Limb (tissue), 2 donors: ENCODE measurements around the gene PAQR7.

Experiments used
- DNase-seq, 2 donors: peaks; one replicate each; pipeline ENCODE4 v3.0.0-alpha.2; 2016; ENCODE audit errors: extremely low spot score in 2 of 2

PAQR7 gene

GRCh38 chr1:25902462-25902861 lies 27.0 kb upstream of the PAQR7 start:
- no peak for DNase-seq

DNA sequence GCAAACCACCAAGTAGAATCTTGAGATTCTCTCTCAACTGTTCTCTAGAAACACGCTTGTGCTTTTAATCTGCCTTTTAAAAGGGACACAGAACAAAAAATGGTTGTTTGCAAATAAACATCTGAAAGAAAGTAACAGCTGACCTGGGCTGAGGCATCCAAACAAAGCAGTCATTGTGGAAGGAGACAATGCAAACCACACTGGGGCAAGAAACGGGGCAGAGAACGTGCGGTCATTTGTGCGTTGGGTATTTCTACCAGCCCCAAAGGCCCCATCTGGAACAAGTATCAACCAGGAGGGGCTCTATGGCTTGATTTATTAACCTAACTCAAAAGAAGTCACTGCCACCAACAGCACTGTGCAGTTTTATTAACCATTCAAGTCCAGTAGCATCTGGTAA lies 24.7 kb upstream of the PAQR7 start:
- DNase-seq: no peak

- no peak for DNase-seq
Observed at GRCh38 chr1:25899792-25900191, 24.3 kb upstream of the PAQR7 start.

DNA sequence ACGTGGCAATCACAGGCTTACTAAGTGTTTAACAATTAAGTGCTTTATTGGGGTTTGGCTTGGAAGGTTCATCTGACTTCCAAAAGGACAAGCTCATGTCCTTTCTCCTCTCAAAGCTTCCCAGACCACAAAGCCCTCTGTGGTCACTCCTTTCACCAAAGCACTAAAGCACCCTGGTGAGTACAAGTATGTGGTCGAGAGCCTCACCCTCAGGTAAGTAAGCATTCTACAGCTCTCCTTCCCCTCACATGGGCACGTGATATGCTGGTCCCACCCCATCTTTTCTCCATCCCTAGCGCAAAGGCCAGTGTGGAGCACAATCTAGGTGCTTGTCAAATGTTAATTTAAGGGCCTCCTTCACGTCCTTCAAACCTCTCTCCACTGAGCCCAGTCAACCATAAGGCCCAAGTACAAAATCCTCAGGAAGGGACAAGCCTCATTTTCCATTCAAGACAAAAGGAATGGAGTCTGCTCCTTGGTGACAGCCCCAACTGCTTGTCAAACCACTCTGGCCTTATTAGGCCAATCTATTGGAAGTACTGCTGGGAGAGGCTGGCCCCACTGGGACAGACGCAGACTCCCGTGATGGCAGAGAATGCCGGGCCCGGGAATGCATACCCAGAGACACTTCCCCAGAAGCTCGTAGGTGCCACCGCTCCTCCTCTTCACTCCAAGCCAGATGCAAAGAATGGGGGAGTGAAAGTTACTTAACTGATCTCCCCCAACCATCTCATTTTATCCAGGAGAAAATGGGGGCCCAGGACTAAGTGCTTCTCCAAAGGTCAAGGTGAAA lies 22.9 kb upstream of the PAQR7 start:
- no peak for DNase-seq

GRCh38 chr1:25897754-25898153 lies 22.2 kb upstream of the PAQR7 start:
- no peak for DNase-seq

GRCh38 chr1:25896266-25896665 lies 20.8 kb upstream of the PAQR7 start:
- no peak for DNase-seq

DNA sequence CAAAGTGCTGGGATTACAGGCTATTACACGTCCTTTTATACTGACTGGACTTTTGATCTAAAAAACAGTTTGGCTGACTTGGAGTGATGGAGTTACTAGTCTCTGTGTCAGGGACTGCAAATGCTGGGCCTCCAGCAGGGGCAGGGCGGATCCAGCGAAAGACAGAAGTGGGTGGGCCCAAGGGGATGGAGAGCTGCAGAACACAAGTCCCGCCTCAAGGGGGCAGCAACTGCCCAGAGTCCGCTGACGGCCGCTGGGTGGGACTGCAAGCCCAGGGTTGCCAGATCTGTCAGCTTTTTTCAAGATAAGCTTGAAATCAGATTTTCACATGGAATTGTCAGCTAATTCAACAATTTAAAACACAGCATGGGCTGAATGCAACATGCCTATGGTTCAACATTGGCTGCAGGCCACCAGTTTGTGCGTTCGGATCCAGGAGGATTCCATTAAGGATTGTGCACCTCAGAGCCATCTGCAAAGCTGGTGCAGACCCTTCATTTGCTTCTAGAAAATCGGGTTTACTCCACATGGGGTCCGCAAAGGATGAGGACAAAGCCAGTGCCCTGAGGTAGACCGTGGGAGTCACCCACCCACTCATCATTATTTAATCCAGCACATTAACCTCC lies 20.0 kb upstream of the PAQR7 start:
- DNase-seq: peak; percentile 95

- DNase-seq: no peak
Observed at GRCh38 chr1:25893116-25893515, 17.6 kb upstream of the PAQR7 start.

DNA sequence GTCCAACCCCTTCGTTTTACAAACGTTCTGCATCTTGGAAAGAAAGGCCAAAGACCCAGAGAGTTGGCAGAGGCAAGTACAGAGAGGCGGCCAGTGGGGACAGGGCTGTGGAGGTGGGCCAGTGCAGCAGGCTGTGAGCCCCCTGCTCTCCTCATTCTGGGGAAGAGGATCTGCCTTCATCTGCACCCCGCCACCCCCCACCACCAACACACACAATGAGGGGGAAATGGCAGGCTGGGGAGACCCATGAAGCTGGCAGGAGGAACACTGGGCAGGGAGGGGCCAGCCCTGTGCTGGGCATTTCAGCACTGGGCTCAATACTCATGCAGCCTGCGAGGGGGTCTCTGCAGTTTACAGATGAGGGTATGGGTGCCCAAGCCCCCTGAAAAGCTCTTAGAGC lies 16.1 kb upstream of the PAQR7 start:
- DNase-seq: no peak

- DNase-seq: no peak
Observed at GRCh38 chr1:25890239-25891034, 14.9 kb upstream of the PAQR7 start.

GRCh38 chr1:25889470-25889869 lies 14.0 kb upstream of the PAQR7 start:
- no peak for DNase-seq

DNA sequence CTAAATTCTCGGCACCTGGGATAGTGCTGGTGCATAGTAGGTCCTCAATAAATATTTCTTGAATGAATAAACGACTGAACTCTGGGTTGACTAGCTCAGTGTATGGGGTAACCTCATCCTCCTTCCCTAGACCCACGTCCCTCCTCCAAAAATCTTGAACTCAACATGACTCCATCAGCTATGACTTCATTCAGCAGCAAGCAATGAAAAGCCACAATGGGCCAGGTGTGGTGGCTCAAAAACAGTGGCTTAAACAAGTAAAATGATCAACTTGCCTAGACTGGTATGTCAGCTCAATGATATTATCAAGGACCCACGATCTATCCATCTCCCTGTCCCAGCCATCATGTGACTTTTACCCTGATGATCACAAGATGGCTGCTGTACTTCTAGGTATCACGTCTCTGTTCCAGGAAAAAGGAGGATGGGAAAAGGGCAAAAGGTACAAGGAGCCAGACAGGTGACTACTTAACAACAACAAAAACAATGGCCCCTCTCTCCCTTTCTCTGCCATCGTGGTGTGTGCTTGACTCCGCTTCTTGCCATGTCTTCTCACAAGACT lies 13.0 kb upstream of the PAQR7 start:
- DNase-seq: no peak

DNA sequence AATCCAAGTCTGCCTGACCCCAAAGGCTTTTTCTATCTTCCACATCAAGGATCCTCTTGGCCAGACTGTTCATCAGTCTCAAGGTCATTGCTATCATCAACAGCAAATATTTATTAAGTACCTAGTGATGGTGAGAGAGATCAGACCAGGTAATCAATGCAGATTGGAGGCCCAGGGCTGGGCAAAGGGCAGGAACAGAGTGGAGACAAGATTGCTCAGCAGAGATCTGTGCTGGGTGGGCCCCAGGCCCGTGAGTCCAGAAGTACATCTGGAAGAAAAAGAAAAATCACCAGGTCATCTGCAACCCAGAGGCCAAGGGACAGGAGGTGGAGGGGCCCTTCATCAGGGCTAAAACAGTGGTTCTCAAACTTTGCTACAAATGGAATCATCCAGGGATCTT lies 10.1 kb upstream of the PAQR7 start:
- DNase-seq: no peak

DNA sequence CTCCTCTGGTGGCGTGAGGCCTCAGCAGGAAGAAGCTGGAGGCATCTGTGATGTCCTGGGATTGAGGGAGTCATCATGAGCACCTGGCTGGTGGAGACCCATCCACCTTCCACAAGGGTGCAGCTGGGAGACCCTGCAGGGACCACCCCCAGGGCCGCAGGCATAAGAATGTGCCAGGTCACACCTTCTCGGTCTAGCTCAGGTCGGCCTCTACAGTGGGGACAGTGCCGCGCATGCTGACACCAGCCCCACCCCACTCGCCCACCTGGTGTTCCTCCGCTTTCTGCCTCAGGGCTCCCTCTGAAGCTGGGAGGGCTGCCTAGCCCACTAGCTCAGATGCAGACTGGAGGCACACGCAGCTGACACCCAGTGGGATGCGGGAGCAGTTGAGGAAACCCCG lies 5.8 kb upstream of the PAQR7 start:
- no peak for DNase-seq

- DNase-seq: no peak
Observed at GRCh38 chr1:25880518-25880917, 5.0 kb upstream of the PAQR7 start.

- no peak for DNase-seq
Observed at GRCh38 chr1:25879675-25880074, 4.2 kb upstream of the PAQR7 start.

DNA sequence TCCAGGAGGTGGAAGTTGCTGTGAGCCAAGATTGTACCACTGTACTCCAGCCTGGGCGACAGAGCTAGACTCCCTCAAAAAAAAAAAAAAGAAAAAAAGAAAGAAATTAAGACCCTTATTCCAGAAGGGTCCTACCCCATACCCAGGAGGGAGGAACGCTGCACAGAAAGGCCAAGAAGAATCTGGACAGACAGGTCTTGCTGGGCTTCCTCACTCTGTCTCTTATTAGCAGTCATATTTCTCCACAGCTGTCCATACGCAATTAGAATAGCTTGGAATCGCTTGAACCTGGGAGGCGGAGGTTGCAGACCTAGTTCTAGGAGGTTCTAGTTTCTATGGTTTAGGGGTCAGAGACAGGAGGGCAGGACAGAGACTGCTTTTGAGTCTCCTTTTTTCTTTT lies 3.2 kb upstream of the PAQR7 start:
- no peak for DNase-seq

- DNase-seq: no peak
Observed at GRCh38 chr1:25877155-25877554, 1.6 kb upstream of the PAQR7 start.

DNA sequence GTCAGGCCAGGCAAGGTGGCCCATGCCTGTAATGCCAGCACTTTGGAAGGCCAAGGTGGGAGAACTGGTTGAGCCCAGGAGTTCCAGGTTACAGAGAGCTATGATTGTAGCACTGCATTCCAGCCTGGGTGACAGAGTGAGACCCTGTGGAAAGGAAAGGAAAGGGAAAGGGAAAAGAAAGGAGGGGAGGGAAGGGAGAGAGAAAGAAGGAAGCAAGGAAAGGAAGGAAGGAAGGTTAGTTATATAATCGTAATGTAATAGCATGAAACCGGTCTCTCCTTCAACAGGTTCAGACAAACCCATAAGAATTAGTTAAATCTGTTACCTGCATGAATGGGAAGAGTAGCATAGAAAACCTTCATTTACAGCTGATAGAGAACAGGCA lies 1.2 kb upstream of the PAQR7 start:
- no peak for DNase-seq

DNA sequence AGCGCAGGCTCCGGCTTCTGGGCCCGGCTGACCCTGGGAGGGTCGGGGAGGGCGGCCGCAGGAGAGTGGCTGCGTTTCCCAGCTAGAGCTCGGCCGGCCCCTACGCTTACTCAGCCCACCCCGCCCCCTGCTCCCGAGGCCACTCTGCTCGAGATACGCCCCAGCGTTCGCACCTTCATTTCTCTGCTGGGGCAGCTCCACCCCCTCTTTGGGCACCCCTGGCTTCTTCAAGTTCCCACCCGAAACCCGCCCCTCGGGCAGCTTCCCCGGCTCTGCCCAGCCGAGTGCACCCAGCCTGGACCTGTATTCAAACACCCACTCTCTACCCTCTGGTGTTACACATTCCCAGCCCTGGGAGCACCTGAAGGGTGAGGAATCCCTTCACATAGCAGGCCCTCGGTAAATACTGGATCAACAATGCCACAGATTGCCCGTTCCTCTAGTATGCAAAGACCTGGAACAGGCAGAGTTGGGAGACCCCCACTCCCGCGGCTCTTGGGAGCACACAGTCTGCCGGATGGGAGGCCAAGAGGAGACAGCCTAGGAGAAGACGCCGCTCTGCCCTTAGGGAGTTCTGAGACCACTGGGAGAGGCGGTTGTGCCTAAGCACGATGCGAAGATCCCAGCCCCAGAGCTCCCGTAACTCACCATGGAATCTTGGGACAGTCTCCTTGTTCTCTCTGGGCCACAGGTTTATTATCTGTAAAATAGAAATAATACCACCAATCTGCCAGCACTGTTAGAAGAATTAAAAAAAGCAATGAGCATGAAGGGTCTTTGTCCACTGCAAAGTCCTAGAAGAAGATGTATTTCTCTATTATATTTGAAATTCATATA lies 566 bp upstream of the PAQR7 start:
- no peak for DNase-seq

GRCh38 chr1:25874635-25875153 lies 814 bp downstream of the PAQR7 start:
- no peak for DNase-seq
